ENCODE data around the gene TOR4A. TPM values are rescaled to one million over a fixed set of nuclear protein-coding genes. Genes with fewer than 3 reads are reported as not detected.

Gene TOR4A
- 66.1 and 74.7 TPM in 2 replicates for total RNA-seq (2014; rRNA removed; shearing (Covaris generic))
- 49.1 and 50.4 TPM in 2 replicates for polyA plus RNA-seq (2015; cell fraction: cytosol; rRNA removed)
- 47.9 and 51.4 TPM in 2 replicates for polyA plus RNA-seq (2015; cell fraction: nucleus; rRNA removed)

- peak; percentile 96 for DNase-seq (ENCODE audit: low read depth)
Observed at GRCh38 chr9:137277329-137278041, at the start of gene TOR4A. TSS of gene TOR4A (plus strand) at chr9:137277726. CDS start at chr9:137278690, 964 bp downstream.

DNA sequence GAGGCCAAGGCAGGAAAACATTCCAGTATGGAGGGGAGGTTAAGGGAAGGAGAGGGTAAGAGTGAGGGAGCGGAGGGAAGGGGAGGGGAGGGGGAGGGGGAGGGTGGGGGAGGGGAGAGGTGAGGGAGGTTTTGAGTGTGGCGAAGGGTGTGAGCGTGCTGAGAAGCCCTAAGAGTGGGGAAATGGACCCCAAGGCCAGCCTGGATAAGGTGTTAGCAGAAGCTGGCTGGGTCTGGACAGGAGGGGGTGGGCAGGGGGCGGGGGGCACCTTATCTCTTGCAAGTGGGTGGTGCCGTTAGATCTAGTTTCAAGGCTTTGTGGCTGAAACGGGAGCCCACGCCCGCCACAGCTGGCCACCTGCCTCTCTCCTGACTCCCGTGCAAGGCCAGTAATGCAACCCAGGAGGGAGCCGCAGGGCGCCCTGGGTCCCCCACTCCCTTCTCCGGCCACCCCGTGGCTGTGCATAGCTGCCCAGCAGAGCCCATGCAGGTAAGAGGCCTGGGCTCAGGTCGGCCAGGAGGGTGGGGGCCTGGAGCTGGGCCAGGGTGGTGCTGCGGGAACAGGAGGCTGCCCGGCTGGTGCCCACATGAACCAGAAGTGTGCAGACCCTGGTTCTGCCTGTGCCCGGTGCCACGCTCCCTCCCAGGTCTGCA lies 49.5 kb upstream of the TOR4A start:
- no peak for DNase-seq (ENCODE audit: low read depth)

GRCh38 chr9:137228506-137228967 lies 49.0 kb upstream of the TOR4A start:
- DNase-seq (ENCODE audit: low read depth): no peak

DNA sequence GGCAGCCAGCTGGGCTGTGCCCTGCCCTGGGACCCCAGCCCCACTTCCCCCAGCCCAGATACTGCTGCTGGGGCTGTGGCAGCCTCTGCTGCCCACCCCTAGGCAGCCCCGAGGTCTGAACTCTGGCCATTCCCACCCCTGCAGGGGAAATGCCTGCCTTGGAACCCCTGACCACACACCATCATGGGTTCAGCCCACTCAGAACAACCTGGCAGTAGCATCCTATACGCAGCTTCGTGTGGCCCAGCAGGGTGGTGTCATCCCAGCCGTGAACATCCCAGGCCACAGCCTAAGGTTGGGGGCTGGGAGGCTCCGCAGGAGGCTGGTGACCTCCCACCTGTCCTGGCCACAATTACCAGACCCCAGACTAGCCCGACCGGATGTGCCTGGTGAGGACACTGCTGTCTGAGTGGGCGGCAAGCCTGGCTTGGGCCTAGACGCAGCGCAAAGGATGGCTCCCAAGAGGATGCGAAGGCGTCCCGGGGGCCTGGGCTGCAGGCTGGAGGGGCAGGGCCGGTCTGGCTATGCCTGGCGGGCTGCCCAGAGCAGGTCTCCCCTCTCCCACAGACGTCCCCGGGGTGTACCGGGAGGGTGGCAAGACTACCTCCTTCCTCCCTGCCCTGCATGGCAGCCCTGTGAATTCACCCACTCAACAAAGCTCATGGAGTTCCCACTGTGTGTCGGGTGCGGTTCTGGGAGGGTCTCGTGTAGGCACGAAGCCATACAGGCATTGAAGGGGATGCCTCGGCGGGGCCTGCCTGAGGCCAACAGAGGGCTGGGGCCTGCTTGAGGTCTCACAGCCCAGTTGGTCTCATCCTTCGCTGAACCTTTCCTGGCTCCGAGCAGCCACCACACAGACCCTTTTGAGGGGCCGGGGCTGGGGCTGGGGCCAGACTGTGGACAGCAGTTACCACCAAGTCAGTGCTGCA lies 48.3 kb upstream of the TOR4A start:
- DNase-seq (ENCODE audit: low read depth): no peak

GRCh38 chr9:137229903-137230704 lies 47.4 kb upstream of the TOR4A start:
- DNase-seq (ENCODE audit: low read depth): no peak

- no peak for DNase-seq (ENCODE audit: low read depth)
Observed at GRCh38 chr9:137230705-137231371, 46.7 kb upstream of the TOR4A start, which contains the start of gene SLC34A3. TSS of gene SLC34A3 (plus strand) at chr9:137230901. CDS start at chr9:137231703, 802 bp downstream.

DNA sequence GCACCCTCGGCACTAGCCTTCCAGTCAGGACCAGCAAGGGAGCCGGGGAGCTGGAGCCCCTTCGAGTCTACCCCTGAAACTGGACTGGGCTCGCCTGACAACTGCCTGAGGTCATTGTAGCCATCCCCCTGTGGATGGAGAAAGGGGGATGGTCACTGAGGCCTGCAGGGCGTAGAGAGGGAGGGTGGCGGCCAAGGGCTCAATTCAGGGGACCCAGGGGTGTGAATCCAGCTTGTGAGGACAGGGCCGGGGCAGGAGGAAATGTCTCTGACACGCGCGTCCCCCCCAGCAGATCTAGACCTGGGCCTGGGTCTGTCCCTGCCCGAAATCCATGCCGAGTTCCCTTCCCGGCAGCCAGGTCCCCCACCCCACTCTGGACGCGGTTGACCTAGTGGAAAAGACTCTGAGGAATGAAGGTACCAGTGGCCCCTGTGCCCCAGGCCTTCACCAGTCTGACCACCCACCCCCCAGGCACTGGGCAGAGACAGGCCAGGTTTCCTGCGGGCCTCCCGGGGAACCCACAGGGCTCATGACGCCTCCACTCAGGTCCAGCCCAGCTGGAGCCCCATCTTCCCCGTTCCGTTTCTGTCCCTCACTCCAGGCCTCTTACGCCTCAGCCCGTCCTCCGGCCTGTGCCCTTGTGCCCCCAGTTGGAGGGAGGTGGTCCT lies 46.0 kb upstream of the TOR4A start:
- DNase-seq (ENCODE audit: low read depth): no peak

GRCh38 chr9:137232101-137232500 lies 45.4 kb upstream of the TOR4A start:
- no peak for DNase-seq (ENCODE audit: low read depth)

- no peak for DNase-seq (ENCODE audit: low read depth)
Observed at GRCh38 chr9:137232510-137232909, 45.0 kb upstream of the TOR4A start.

DNA sequence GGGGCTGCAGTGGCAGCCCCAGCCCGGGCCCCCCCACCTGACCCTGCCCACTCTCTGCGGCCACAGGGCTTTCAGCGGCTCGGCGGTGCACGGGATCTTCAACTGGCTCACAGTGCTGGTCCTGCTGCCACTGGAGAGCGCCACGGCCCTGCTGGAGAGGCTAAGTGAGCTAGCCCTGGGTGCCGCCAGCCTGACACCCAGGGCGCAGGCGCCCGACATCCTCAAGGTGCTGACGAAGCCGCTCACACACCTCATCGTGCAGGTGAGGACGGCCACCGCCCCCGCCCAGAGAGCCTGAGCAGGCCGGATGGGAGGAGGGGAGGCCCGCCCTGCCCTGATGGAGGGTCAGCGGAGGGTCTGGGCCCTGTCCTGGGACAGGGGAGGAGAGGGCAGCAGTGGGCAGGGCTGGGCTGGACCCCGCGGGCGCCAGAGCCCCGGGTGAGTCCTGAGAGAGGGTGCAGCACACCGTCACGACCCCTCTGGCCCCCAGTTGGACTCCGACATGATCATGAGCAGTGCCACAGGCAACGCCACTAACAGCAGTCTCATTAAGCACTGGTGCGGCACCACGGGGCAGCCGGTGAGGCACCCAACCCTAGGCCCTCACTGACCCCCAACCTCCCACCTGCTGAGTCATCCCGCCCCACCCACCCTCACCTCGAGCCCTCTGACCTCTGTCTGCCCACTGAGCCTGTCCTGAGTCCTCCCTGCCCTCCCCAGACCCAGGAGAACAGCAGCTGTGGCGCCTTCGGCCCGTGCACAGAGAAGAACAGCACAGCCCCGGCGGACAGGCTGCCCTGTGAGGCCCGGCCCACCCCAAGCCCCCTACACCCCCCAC lies 44.2 kb upstream of the TOR4A start:
- DNase-seq (ENCODE audit: low read depth): no peak

- no peak for DNase-seq (ENCODE audit: low read depth)
Observed at GRCh38 chr9:137234055-137234697, 43.4 kb upstream of the TOR4A start.

- no peak for DNase-seq (ENCODE audit: low read depth)
Observed at GRCh38 chr9:137234758-137235423, 42.6 kb upstream of the TOR4A start.

DNA sequence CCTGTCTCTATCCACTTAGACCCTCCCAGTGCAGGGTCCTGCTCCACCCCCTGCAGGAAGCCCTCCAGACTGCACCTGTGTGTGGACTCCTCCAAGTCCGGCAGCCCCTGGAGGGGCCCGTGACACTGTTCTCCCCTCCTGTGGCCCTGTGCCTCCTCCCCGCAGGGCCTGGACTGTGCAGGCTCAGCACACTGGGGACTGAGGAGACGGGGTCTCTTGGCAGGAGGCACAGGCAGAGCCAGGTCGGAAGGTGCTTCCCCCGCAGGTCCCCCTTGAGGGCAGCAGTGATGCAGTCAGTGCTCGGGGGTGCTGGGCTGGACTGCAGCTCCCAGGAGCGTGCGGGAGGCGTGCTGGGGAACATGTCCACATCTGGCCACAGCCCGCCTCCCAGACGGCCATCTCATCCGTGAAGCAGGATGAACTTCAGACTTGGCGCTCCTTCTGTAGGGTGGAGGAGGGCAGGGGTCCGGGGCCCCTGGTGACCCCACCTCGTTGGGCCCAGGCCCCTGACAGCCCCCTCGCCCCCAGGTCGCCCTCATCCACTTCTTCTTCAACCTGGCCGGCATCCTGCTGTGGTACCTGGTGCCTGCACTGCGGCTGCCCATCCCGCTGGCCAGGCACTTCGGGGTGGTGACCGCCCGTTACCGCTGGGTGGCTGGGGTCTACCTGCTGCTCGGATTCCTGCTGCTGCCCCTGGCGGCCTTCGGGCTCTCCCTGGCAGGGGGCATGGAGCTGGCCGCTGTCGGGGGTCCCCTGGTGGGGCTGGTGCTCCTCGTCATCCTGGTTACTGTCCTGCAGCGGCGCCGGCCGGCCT lies 41.9 kb upstream of the TOR4A start:
- no peak for DNase-seq (ENCODE audit: low read depth)

GRCh38 chr9:137236238-137236935 lies 41.1 kb upstream of the TOR4A start:
- DNase-seq (ENCODE audit: low read depth): peak; percentile 72

DNA sequence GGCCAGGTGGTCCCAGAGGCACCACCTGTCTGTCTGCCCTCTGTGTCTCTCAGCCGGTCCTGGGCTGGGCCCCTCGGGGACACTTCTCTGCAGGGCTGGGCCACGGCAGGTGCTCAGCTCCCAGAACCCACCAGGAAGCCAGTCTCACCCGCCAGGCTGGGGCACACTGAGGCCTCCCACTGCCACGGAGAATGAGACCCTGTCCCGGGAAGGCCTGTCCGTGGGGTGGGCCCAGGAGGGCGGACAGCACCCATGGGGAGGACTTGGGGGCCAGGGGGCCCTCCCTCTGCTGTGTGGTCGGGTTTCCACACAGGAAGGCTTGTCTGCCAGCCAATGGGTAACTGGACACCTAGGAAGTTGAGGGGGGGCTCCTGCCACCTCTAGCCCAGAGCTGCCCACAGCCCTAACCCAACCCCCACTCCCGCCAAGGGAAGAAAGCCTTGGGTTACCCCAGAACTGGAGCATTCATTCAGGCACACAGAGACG lies 40.5 kb upstream of the TOR4A start:
- DNase-seq (ENCODE audit: low read depth): no peak

Data from HT1080 (cell line).